WI38 (cell line): Measurements from ENCODE around the gene RBMS3.

Experiments used
- H3K4me3 ChIP-seq: 2 replicates; pipeline ENCODE4 v1.5.1; 2011; ENCODE audit warnings: low read depth, mild to moderate bottlenecking, control low read depth, low read length
- CTCF ChIP-seq: IDR thresholded peaks from 2 replicates; pipeline ENCODE4 v1.5.1; 2012; ENCODE audit warnings: low read depth, mild to moderate bottlenecking, control low read depth, low read length

The RBMS3 gene

GRCh38 chr3:29291982-29292363 is 11.1 kb downstream of the RBMS3 start:
- TF ChIP-seq CTCF, result no peak
- no peak overlapping the region for H3K4me3 ChIP-seq

DNA sequence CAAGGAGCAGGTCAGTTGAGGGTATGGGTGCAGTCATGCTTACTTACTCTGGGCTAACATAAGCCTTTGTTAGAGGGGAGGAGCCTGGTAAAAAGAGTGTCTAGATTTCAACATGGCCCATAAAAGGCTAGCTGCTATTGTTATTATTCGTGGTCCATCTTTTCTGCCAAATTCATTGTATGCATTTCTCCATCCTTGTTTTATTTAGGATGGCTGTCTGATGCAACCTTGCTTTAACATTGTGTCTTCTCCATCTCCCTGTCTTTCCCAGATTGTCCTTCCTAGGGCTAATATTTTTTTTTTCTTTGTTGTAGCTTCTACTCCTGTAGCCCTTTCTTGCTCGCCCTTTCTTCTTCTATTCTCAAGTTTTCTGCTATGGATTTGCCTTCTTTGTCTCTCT is 12.6 kb downstream of the RBMS3 start:
- no peak for TF ChIP-seq CTCF

DNA sequence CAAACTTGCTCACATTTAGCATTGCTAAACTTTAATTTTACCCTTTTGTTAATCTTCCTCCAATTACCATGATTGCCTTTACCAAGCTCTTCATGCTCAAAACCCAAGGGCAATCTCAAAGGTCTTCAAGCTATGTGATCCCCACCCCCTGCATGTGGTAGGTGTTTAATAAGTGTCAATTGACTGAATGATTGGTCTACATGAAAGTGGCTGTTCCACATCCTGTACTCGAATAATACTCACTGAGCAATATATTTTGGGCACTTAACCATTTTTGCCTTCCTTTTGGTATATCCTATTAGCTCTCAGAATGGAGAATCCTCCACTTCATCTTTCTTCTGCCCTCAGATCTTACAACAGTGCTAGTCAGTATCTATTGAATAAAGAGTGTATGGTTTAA is 17.1 kb downstream of the RBMS3 start:
- H3K4me3 ChIP-seq, result no peak overlapping the region
- TF ChIP-seq CTCF, result no peak

More for the DNA sequence above, 12.6 kb downstream of the RBMS3 start:
- no peak overlapping the region for H3K4me3 ChIP-seq

GRCh38 chr3:29301332-29302019 is 20.6 kb downstream of the RBMS3 start:
- TF ChIP-seq CTCF, result no peak
- no peak overlapping the region for H3K4me3 ChIP-seq

- H3K4me3 ChIP-seq, result no peak overlapping the region
- TF ChIP-seq CTCF, result no peak
Measured at GRCh38 chr3:29302619-29303018, 21.7 kb downstream of the RBMS3 start.

DNA sequence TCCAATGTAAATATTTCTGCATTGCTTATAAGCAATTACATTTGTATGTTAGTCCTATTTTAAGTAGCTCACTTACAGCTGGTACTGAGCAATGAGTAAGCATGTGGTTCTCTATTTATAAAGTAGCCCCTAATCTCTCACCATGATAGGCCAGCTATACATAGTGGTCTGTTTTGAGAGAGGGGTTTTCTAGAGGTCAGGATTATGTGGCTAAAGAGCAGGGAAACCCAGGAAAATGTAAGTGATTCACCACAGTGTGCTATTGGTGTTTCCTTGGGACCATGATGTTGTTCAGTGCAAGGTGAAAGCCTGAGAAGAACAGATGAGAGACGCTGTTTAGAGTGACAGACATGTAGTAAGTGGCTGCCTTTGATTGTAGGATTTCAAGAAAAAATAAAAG is 26.4 kb downstream of the RBMS3 start:
- H3K4me3 ChIP-seq, result no peak overlapping the region
- no peak for TF ChIP-seq CTCF

DNA sequence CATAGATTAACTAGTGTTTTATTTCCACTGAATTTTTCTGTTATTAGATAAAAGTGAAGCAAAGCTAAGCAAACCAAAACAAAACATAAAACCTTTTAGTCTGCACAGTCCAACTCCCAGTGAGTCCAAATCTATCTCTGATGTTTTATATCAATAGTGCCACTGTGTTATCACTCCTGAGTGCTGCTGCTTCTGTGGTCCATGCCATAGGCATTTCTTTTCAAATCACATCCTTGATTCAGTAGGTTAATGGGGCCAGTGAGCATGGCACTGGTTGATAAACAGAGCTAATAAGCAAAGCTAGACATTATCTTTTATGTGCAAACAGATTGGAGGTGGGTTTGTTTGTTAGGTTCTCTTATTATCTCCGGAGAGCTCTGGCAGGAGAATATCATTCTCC is 30.0 kb downstream of the RBMS3 start:
- H3K4me3 ChIP-seq, result no peak overlapping the region
- no peak for TF ChIP-seq CTCF
